OCI-LY1 (cell line): Measurements from ENCODE around the gene CCNY.

Experiments used
- EZH2 ChIP-seq: fragments of 200-600 bp; sonication (generic), shearing (Covaris generic); IDR thresholded peaks from 2 replicates; pipeline ENCODE4 v1.8.0; 2017; ENCODE audit warnings: borderline replicate concordance, mixed run types, mild to moderate bottlenecking, antibody characterized with exemption, low read length, moderate library complexity, mixed read lengths
- TF ChIP-seq, protein P1 (sequence below): fragments of 200-600 bp; sonication (generic), shearing (Covaris generic); IDR thresholded peaks from 2 replicates; pipeline ENCODE4 v1.5.1; 2017; ENCODE audit warnings: mild to moderate bottlenecking, antibody characterized with exemption, low read length, moderate library complexity, mixed read lengths

DNA sequence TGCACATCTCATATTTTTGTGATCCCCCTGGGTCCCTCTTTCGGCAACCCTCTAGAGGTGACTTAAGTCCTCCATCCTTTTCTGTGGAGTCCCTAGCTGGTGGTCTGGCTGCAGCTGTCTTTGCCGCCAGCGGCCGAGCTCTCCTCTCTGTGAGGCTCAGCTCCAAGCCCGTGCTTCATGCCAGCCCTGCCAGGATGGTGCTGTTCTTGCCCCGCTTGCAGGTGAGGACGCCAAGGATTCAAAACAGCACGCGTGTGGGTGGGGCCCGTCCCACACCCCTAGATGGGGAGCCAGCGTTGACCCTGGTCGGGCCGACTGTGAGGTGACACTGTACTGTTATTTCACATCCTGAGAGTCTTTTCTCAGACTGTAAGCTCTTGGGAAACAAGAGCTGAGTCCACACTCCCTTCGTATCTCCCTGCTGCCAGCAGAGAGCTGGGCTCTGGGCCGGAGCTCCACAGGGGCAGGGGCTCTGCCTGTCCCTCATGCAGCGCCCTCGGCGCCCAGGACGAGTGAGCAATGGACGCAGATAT, 232.2 kb downstream of the CCNY start:
- TF ChIP-seq, protein P1, sequence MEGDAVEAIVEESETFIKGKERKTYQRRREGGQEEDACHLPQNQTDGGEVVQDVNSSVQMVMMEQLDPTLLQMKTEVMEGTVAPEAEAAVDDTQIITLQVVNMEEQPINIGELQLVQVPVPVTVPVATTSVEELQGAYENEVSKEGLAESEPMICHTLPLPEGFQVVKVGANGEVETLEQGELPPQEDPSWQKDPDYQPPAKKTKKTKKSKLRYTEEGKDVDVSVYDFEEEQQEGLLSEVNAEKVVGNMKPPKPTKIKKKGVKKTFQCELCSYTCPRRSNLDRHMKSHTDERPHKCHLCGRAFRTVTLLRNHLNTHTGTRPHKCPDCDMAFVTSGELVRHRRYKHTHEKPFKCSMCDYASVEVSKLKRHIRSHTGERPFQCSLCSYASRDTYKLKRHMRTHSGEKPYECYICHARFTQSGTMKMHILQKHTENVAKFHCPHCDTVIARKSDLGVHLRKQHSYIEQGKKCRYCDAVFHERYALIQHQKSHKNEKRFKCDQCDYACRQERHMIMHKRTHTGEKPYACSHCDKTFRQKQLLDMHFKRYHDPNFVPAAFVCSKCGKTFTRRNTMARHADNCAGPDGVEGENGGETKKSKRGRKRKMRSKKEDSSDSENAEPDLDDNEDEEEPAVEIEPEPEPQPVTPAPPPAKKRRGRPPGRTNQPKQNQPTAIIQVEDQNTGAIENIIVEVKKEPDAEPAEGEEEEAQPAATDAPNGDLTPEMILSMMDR: no peak
- TF ChIP-seq EZH2: no peak
